BJ (cell line): Measurements from ENCODE around the gene PARD6G. TPM values are rescaled to one million over a fixed set of nuclear protein-coding genes. Genes with fewer than 3 reads are reported as not detected.

Source experiments
- CTCF ChIA-PET: fragments of 350-600 bp; formaldehyde crosslinking; extraction: SDS; loops from one replicate; lab custom pipeline; 2021; ENCODE audit warnings: antibody characterized with exemption, inconsistent platforms; lab: Yijun Ruan, JAX
- POLR2A ChIA-PET: fragments of 300-600 bp; sonication (Branson Sonifier 250); formaldehyde crosslinking; extraction: SDS; loops from one replicate; lab custom pipeline; 2021; ENCODE audit warnings: antibody characterized with exemption; lab: Charles Lee
- DNase-seq: peaks from one replicate; pipeline ENCODE4 v3.0.0-alpha.2; 2011; ENCODE audit warnings: low read depth
- H3K27me3 ChIP-seq: 2 replicates; pipeline ENCODE4 v1.6.0; 2011; ENCODE audit warnings: low read length; ENCODE audit not compliant: control insufficient read depth, insufficient read depth
- H3K36me3 ChIP-seq: 2 replicates; pipeline ENCODE4 v1.5.1; 2011; ENCODE audit warnings: low read length; ENCODE audit not compliant: control insufficient read depth, insufficient read depth
- H3K4me3 ChIP-seq: 2 replicates; pipeline ENCODE4 v1.5.1; 2011; ENCODE audit warnings: low read depth, mild to moderate bottlenecking, control low read depth, low read length
- polyA plus RNA-seq: library from polyadenylated mRNA; depleted of rRNA; stranded (reverse); fragments of >200 nt; gene quantifications from 2 replicates; pipeline ENCODE4 v1.2.3, GENCODE V29; 2011
- TF ChIP-seq, protein P1 (sequence below): IDR thresholded peaks from 2 replicates; pipeline ENCODE4 v1.5.1; 2011; ENCODE audit warnings: low read depth, mild to moderate bottlenecking, control low read depth, inconsistent platforms, low read length, moderate library complexity; ENCODE audit not compliant: insufficient read depth

PARD6G gene
- polyA plus RNA-seq, 1 experiment, result 0.96 TPM

DNA sequence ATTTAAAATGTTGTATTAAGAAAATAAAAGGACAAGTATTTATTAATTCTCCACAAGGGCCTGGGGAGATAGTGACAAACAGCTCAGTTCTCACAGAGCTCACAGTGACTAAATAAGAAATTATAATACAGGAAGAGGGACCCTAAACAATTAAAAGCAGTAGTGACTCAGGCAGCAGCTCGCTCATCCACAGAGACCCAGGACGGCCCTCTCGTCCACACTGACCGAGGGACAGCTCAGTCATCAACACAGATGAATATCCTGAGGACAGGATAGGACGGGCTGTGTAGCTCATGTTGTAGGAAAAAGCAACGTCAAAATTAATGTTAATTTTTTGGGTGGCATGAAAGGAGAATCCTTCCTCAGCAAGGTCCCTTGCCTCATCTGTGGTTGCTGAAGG lies 44.1 kb downstream of the PARD6G start:
- POLR2A ChIA-PET, result no interaction called here
- TF ChIP-seq, protein P1, sequence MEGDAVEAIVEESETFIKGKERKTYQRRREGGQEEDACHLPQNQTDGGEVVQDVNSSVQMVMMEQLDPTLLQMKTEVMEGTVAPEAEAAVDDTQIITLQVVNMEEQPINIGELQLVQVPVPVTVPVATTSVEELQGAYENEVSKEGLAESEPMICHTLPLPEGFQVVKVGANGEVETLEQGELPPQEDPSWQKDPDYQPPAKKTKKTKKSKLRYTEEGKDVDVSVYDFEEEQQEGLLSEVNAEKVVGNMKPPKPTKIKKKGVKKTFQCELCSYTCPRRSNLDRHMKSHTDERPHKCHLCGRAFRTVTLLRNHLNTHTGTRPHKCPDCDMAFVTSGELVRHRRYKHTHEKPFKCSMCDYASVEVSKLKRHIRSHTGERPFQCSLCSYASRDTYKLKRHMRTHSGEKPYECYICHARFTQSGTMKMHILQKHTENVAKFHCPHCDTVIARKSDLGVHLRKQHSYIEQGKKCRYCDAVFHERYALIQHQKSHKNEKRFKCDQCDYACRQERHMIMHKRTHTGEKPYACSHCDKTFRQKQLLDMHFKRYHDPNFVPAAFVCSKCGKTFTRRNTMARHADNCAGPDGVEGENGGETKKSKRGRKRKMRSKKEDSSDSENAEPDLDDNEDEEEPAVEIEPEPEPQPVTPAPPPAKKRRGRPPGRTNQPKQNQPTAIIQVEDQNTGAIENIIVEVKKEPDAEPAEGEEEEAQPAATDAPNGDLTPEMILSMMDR, result no peak
- no peak for DNase-seq
- Histone ChIP-seq H3K36me3 (no peaks in the 10 kb centered on the region), H3K27me3 (no peaks in the 10 kb centered on the region; the same call in 1 of the 2 replicates), H3K4me3 (no peak overlapping the region)
- CTCF ChIA-PET, result no interaction called here

DNA sequence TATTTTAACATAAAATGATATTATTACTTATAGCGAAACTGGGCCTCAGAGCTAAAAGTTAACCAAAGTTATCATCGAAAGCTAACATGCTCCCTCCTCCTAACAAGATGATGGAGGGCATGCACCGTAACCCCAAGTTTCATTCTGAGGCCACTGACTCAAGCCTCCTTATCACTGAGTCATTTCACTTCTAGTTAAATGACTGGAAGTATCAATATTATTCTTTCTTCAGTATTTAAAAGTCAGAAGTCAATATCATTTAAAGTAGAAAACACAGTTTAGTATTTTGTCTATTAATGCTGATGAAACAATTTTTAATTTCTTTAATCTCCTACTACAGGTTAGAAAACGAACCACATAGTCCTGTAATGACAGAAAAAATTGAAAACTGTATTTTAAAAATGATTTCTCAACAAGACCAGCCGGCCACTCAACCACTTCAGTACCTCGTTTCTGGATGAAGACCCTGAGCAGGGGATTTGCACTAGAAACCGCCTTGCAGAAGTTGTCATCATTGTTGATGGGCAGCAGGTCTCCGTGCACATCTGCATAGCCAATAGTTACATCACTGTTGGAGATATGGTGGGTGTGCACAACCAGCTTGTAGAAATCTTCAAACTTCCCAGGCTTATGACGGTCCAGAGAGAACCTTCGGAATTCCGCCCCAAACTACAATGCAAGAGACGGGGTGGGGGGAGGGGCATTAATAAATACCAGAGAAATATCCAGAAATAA lies 44.9 kb downstream of the PARD6G start:
- CTCF ChIA-PET, result interaction anchor here (1.0 kb wide), 1 partner anchor 26 kb away, joined by 3 read pairs; no protein-coding TSS in a partner anchor
- DNase-seq, result no peak
- Histone ChIP-seq H3K27me3 (no peaks in the 10 kb centered on the region; the same call in 1 of the 2 replicates), H3K4me3 (no peak overlapping the region), H3K36me3 (no peaks in the 10 kb centered on the region)
- POLR2A ChIA-PET, result no interaction called here
- TF ChIP-seq, protein P1, result no peak

DNA sequence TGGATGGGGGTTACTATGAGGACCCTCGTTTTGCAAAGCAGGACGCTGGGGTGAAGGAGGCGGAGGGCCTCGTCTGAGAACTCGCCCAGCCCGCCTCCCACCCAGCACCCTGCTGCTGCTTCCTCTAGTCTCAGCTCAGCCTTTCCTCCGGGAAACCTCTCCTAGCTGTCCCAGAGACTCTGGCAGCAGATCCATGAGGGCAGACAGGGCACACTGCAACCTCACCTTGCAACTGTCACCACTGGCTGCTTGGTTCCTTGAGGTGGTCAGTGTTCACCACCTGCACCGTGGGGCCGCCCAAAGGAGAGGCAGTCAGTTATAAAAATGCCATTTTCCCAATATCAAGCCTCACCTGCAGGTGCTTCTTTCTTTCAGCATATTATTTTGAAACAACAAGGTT lies 45.6 kb downstream of the PARD6G start:
- DNase-seq, result no peak
- no peak overlapping the region for H3K4me3 ChIP-seq
- H3K27me3 ChIP-seq, result no peaks in the 10 kb centered on the region; the same call in 1 of the 2 replicates
- TF ChIP-seq, protein P1, result no peak
- no peaks in the 10 kb centered on the region for H3K36me3 ChIP-seq
- POLR2A ChIA-PET, result no interaction called here
- CTCF ChIA-PET, result interaction anchor here (1.0 to 1.8 kb wide), 2 partner anchors 9 to 26 kb away, joined by 3 to 4 read pairs; no protein-coding TSS in a partner anchor

DNA sequence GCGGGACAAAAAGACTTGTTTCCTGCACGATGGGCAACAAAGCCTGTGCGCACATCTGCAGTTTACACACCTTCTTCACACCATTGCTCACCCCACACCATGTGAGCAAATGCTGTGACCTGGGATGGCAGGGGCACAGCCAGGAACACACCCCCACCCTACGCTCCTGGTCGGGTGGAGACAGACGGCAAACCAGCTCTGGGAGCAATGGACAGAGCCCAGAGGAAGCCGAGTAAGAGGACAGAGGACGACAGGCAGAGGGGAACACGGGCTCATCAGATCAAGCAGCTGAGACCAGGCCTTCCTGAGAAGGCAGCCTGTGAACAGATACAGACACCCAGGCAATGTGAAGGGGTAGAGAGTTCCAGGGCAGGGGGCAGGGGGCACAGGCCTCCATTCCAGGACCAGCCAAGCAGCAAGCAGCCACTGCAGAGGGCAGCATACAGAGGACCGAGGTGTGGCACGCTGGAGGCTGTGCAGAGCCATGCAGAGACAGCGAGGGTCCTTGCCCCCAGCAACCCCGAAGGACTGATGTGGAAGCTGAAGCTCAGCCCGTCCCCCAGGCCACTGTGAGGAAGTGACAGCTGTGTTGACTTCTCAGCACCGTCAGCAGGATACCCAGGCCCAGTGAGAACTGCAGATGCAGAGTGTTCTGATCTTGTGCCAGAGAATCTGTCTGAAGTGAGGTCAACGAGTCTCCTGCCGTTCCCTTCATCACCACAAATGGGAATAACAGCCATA lies 46.2 kb downstream of the PARD6G start:
- POLR2A ChIA-PET, result no interaction called here
- Histone ChIP-seq H3K36me3 (no peaks in the 10 kb centered on the region), H3K4me3 (no peak overlapping the region), H3K27me3 (no peaks in the 10 kb centered on the region)
- CTCF ChIA-PET, result interaction anchor here (0.9 to 1.8 kb wide), 6 partner anchors 9 to 59 kb away, joined by 3 to 7 read pairs (median 4); no protein-coding TSS in a partner anchor
- TF ChIP-seq, protein P1, result no peak
- DNase-seq, result no peak
